ENCODE data around the gene APRT. TPM values are rescaled to one million over a fixed set of nuclear protein-coding genes. Genes with fewer than 3 reads are reported as not detected.

The APRT gene
- total and polyA plus RNA-seq, 2 of the 4 experiments (the other 2 are of a cell fraction): 40.5 to 157 TPM

GRCh38 chr16:88790312-88791211 lies 21.2 kb downstream of the APRT start (continued):
- TF ChIP-seq, protein P1, sequence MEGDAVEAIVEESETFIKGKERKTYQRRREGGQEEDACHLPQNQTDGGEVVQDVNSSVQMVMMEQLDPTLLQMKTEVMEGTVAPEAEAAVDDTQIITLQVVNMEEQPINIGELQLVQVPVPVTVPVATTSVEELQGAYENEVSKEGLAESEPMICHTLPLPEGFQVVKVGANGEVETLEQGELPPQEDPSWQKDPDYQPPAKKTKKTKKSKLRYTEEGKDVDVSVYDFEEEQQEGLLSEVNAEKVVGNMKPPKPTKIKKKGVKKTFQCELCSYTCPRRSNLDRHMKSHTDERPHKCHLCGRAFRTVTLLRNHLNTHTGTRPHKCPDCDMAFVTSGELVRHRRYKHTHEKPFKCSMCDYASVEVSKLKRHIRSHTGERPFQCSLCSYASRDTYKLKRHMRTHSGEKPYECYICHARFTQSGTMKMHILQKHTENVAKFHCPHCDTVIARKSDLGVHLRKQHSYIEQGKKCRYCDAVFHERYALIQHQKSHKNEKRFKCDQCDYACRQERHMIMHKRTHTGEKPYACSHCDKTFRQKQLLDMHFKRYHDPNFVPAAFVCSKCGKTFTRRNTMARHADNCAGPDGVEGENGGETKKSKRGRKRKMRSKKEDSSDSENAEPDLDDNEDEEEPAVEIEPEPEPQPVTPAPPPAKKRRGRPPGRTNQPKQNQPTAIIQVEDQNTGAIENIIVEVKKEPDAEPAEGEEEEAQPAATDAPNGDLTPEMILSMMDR (conservative IDR thresholded peaks at IDR 0.05; ENCODE audit: low read depth, low read length): no peak
- TF ChIP-seq CEBPB (IDR thresholded peaks at IDR 0.05; ENCODE audit: low read depth, low read length) (no peak), RFX5 (IDR thresholded peaks at IDR 0.05; ENCODE audit: low read depth, low read length) (no peak)

Data from IMR-90 (cell line).